GM18858 (cell line): ENCODE data around the gene C1orf21.

Source experiments
- ATAC-seq: cut with Tn5 transposase; IDR thresholded peaks from one replicate; pipeline ENCODE4 v1.9.1; 2021; ENCODE audit not compliant: unreplicated experiment

The C1orf21 gene

GRCh38 chr1:184443624-184444023 is 56.8 kb downstream of the C1orf21 start:
- ATAC-seq: no peak

DNA sequence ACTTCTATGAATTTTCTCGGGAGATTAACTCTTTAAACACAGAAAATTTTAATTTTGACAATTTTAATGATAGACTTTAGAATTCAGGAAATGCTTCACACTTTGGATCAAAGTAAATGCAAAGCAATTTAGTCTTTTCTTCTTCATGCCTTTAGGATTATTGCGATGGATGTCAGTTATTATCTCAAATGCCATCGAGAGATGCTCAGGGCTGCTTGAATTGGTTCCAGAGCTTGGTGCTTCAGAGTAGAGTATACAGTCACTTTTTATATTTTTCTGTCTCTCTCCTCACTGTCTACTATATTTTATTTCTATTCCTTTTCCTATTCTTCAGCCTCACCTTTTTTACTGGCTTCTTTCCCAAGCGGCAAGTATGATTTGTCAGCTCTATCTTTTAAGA is 59.2 kb downstream of the C1orf21 start:
- ATAC-seq: no peak

- no peak for ATAC-seq
Measured at GRCh38 chr1:184447651-184448185, 60.9 kb downstream of the C1orf21 start.

GRCh38 chr1:184449916-184450315 is 63.1 kb downstream of the C1orf21 start:
- no peak for ATAC-seq

GRCh38 chr1:184455786-184456185 is 69.0 kb downstream of the C1orf21 start:
- ATAC-seq: no peak

DNA sequence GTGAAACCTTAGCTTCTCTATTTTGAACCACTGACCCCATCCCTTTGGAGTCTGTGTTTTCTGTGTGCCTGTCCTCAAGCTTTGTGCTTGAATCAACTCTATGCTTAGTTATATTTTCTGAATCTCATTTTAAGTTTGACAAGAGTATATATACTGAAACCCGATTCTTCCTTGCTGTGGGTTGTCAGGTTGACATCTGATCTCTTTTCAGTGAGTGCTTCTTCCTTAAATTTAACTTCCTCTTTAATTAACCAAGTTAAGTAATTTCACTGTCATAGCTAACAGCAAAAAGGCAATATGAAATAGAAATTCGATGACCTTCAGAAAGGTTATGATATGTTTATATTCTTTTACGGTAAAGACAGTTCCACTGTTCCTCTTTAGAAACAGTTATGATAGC is 69.4 kb downstream of the C1orf21 start:
- no peak for ATAC-seq

- ATAC-seq: no peak
Measured at GRCh38 chr1:184457500-184457899, 70.7 kb downstream of the C1orf21 start.

DNA sequence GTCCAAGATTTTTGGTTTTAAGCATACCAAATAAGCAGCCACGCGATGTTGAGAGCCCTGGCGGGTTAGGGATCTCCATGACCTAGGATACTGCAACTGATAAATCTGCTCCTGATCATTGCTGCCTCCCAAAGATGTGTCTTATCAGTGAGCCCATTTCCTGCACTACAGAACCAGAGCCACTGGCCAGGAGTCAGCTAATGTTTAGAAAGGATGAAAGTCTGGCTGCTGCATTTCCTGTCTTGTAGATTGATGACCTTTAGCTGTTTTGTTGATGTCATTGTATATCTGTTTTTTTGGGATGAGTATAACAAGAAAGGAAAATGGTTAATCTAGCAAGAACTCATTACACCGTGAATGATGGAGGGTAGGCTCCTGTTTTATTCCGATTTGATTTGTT is 74.5 kb downstream of the C1orf21 start:
- no peak for ATAC-seq

GRCh38 chr1:184462155-184462554 is 75.3 kb downstream of the C1orf21 start:
- no peak for ATAC-seq

DNA sequence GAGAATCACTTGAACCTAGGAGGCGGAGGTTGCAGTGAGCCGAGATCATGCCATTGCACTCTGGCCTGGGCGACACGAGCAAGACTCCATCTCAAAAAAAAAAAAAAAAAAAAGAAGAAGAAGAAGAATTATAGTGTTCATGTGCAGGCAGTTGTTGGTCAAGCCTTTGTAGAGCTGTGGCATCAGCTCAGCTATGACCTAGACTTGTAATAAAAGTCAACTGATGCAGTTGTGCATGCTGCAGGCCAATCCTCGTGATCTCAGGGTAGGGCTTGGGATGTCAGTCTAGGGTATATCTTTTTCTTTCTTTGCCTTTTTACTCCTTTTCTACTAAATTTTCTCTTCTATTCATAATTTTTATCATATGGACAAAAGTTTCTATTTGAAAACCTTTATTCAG is 76.2 kb downstream of the C1orf21 start:
- ATAC-seq: no peak

DNA sequence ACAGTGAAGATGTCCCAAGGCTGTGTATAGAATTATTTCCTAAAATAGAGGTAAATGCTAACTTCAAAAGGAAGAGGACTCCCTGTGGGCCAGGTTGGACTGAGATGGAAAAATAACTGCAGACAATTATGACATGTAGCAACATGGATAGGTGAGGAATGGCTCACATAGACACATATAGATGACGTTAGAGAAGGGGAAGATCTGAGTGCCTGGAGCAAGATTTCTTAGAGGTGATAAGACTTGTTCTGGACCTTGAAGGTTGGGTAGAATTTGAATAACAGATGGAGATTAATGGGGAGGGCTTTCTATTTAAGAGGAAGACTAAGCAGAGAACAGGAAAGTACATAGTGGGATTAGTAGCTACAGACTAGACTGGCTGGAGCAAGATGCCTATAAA is 76.9 kb downstream of the C1orf21 start:
- ATAC-seq: no peak

GRCh38 chr1:184464757-184465156 is 77.9 kb downstream of the C1orf21 start:
- ATAC-seq: no peak

GRCh38 chr1:184465489-184466146 is 78.8 kb downstream of the C1orf21 start:
- ATAC-seq: no peak

DNA sequence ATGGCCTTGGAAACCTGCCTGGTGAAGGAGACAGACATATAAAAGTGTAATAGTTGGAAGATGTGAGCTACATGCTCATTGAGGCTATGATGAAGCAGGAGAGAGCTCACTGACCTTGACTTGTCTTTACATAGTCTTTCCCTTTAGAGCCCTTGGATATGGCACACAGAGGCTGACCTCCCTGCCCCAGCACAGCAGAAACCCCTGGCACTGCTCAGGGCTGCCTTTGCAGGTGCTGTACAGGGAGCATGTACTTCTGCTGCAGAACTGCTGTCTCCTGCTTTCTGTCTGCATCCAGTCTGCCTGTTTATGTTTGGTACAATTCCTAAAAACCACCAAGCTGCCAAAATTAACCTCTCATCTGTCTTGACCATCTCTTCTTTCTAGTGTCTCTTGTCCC is 80.5 kb downstream of the C1orf21 start:
- ATAC-seq: no peak

DNA sequence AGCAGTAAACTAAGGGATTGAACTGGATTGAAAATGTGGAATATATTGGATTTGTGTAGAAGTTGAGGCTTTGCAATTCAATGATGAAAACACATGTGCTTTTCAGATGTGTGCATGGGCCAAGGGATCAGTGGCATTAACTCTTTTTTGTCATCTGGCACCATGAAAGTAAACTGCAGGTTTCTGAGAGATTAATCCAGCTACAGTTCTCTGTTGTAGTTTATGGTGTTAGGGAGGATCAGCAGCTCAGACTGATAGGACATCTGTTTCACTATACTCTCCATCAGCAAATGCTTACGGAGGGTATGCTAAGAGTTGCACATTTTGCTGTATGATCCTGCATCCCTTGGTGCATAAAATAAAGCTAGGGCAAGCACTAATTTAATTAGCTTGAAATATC is 82.6 kb downstream of the C1orf21 start:
- ATAC-seq: no peak

GRCh38 chr1:184471686-184472085 is 84.9 kb downstream of the C1orf21 start:
- no peak for ATAC-seq

DNA sequence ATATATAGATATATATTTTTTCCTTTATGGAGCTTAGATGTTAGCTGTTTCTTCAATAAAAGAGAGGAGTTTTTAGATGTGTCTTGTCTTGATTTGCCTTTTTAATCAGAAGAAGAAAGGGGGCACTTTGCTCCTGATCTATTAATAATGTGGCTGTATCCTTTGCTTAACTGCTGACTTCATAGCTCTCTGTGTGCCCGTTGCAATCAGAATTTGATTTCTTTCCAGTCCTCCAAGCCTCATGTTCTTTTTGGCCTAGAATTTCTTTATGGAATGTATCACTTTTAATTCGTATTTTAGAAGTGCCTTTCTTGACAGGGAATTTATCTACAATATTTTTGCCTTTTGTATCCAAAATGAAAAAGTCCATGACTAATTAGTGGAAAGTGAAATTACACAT is 85.3 kb downstream of the C1orf21 start:
- no peak for ATAC-seq

- ATAC-seq: no peak
Measured at GRCh38 chr1:184473176-184473966, 86.5 kb downstream of the C1orf21 start.

DNA sequence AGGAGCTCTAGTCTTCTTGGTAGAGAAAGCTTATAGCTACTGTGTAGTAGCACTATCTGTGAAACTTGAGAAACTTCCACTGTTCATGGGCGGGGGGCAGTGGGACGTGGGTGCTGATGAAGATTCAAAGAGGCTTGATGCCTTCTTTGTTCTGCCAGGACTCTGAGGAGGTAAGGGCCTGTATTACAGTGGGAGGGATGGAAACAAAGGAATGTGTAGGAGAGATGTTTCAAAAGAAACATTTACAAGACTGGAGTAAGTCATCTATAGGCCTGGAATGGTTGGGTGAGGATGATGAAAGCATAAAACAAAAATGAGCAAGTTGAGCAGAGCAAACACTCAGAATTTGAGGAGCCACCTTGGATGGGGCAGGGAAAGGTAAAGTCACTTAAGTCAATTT is 89.4 kb downstream of the C1orf21 start:
- no peak for ATAC-seq

DNA sequence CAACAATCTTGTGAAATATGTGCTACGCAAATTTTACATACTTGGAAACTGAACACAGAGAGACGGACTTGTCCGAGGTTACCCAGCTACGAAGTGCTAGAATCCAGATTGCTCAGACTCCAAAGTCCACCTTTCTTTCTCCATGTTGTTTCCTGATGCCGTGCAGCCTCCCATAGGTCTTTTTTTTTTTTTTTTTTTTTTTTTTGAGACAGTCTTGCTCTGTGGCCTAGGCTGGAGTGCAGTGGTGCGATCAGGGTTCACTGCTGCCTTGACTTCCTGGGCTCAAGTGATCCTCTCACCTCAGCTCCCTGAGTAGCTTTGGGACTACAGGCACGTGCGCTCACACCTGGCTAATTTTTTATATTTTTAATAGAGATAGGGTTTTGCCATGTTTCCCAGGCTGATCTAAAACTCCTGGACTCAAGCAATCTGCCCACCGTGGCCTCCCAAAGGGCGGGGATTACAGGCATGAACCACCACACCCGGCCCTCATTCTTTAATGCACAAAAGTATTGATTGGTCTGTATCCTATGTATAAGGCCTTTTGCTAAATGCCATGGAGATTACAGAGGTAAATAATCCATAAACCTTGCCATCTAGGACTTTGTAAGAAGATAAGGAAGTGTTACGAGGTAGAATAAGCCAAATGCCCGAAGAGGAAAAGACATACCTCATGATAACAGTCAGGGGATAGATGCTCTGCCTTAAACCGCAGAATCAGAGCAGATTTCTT is 92.8 kb downstream of the C1orf21 start:
- no peak for ATAC-seq

- ATAC-seq: no peak
Measured at GRCh38 chr1:184480736-184481135, 93.9 kb downstream of the C1orf21 start.

GRCh38 chr1:184482136-184482535 is 95.3 kb downstream of the C1orf21 start:
- ATAC-seq: no peak
